KOPT-K1 (cell line): ENCODE measurements around the gene SLC30A7.

ENCODE experiments used
- H3K27ac ChIP-seq: fragments of 200-600 bp; sonication (generic); 2 replicates; pipeline ENCODE4 v1.5.1; 2016; ENCODE audit warnings: antibody characterized with exemption, mild to moderate bottlenecking, low read depth, low read length; ENCODE audit not compliant: poor library complexity, severe bottlenecking
- H3K36me3 ChIP-seq: fragments of 200-600 bp; sonication (generic); 2 replicates; pipeline ENCODE4 v1.5.1; 2017; ENCODE audit warnings: antibody characterized with exemption, mild to moderate bottlenecking, low read length, moderate library complexity; ENCODE audit not compliant: insufficient read depth
- H3K9me3 ChIP-seq: fragments of 200-600 bp; sonication (generic); 2 replicates; pipeline ENCODE4 v1.5.1; 2017; ENCODE audit warnings: antibody characterized with exemption, low read length, mild to moderate bottlenecking; ENCODE audit not compliant: insufficient read depth, poor library complexity, severe bottlenecking

SLC30A7 gene

GRCh38 chr1:101004061-101004460 is 108.2 kb downstream of the SLC30A7 start:
- no peaks in the 10 kb centered on the region for H3K9me3 ChIP-seq
- H3K27ac ChIP-seq, result peak overlapping the region; percentile 45
- H3K36me3 ChIP-seq, result peaks cover 46% of the 10 kb centered on the region

DNA sequence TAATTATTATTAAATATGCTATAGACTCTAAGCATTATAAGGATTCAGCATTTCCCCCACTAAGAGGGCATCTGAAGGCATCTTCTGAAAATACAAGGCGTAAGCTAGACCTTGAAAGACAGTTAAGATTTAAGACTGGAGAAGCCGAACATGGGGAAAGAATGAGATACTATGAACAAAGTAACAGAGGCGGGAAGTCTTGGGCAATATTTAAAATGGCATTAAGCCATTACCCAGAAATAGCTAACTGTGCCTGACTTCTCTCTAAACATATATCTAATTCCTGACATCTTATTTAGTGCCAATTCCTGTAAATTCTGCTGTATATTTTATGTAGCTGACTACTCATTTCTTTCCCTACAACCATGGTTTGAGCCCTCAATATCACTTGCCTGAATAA is 108.8 kb downstream of the SLC30A7 start:
- Histone ChIP-seq H3K27ac (peak overlapping the region; percentile 45), H3K36me3 (peaks cover 46% of the 10 kb centered on the region), H3K9me3 (no peaks in the 10 kb centered on the region)

DNA sequence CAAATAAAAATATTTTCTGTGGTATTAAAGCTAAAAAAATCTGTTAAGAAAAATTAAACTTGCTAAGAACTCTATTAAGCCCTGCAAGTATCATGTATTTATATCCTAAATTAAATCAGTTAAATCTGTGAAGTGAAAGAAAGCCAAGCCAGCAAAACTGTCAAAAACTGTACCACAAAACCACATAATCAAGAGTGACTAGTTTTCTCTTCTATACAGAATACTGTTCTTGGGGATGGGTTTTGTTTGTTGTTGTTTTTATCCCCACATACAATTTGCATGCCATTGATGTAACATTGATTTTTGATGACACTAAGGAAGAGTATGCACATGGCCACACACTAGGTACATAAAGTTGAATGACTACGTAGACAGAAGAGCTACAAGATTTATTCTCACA is 109.3 kb downstream of the SLC30A7 start:
- Histone ChIP-seq H3K27ac (peak overlapping the region; percentile 45), H3K9me3 (no peaks in the 10 kb centered on the region)

GRCh38 chr1:101005871-101006270 is 110.0 kb downstream of the SLC30A7 start:
- no peaks in the 10 kb centered on the region for H3K9me3 ChIP-seq
- H3K27ac ChIP-seq, result peak overlapping the region; percentile 45
- peaks cover 46% of the 10 kb centered on the region for H3K36me3 ChIP-seq

More for the DNA sequence above, 109.3 kb downstream of the SLC30A7 start:
- peaks cover 46% of the 10 kb centered on the region for H3K36me3 ChIP-seq

DNA sequence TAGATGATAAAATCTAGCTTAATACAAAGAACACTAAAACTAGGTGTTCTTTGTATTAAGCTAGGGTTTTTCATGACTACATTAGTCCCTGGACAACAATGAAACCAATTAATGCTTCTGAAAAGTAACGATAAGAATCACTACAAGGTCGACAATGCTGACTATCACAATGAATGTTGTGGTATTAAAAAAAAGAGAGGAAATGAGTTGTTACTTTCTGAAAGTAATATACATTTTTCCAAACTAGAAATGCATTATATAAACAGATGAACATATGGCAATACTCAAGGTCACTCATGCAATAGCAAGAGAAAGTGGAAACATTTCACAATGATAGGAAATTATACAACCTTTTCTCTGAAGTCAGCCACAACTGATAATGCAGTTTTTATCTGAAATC is 110.7 kb downstream of the SLC30A7 start:
- Histone ChIP-seq H3K27ac (peak overlapping the region; percentile 45), H3K36me3 (peaks cover 46% of the 10 kb centered on the region), H3K9me3 (no peaks in the 10 kb centered on the region)

DNA sequence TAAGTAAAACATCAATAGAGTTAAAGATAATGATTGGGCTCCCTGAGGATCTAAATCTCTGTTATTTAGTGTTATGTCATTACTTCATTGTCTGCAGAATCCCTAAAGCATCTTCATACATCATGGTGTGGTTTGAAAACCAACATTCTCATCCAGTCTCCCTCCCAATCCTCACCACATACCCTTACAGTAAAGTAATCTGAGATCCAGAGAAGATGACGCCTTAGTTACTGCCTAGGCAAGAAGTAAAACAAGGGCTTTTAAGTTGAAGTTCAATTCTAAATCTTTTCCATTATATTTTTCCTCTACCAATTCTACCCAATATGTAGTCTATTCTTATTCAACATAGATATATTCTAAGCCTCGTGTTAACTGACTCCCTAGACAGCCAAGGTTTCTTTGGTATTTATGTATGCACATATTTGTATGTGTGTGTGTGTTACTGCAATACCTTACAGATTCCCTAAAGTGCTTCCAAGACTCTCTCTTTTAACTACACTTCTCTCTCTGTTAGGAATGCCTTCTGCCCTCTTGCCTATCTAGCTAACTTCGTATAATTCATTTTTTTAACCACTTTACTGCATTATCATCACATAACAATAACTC is 112.4 kb downstream of the SLC30A7 start:
- Histone ChIP-seq H3K27ac (no peak overlapping the region), H3K36me3 (peaks cover 54% of the 10 kb centered on the region), H3K9me3 (no peaks in the 10 kb centered on the region)

GRCh38 chr1:101013776-101014175 is 117.9 kb downstream of the SLC30A7 start:
- Histone ChIP-seq H3K27ac (peak overlapping the region; percentile 28), H3K36me3 (peaks cover 85% of the 10 kb centered on the region)

GRCh38 chr1:101017448-101017847 is 121.6 kb downstream of the SLC30A7 start:
- H3K36me3 ChIP-seq, result peaks cover 79% of the 10 kb centered on the region
- no peak overlapping the region for H3K27ac ChIP-seq
- peaks cover 4% of the 10 kb centered on the region for H3K9me3 ChIP-seq

More at GRCh38 chr1:101013776-101014175, 117.9 kb downstream of the SLC30A7 start:
- H3K9me3 ChIP-seq, result peaks cover 4% of the 10 kb centered on the region

GRCh38 chr1:101022294-101022693 is 126.4 kb downstream of the SLC30A7 start:
- H3K27ac ChIP-seq, result no peak overlapping the region
- H3K9me3 ChIP-seq, result peaks cover under 1% of the 10 kb centered on the region
- peaks cover 56% of the 10 kb centered on the region for H3K36me3 ChIP-seq

GRCh38 chr1:101025283-101025656 is 129.4 kb downstream of the SLC30A7 start:
- peaks cover 44% of the 10 kb centered on the region for H3K36me3 ChIP-seq
- H3K27ac ChIP-seq, result peak overlapping the region; percentile 95
- H3K9me3 ChIP-seq, result no peaks in the 10 kb centered on the region

GRCh38 chr1:101025657-101026429 is 130.0 kb downstream of the SLC30A7 start, which contains the start of gene DPH5:
Gene DPH5 (minus strand): TSS chr1:101025784. CDS start chr1:101025443, 341 bp downstream.
- Histone ChIP-seq H3K27ac (peak within 1 kb of the TSS; percentile 95), H3K9me3 (peaks cover 2% of the 10 kb centered on the region), H3K36me3 (peaks cover 44% of the 10 kb centered on the region)

DNA sequence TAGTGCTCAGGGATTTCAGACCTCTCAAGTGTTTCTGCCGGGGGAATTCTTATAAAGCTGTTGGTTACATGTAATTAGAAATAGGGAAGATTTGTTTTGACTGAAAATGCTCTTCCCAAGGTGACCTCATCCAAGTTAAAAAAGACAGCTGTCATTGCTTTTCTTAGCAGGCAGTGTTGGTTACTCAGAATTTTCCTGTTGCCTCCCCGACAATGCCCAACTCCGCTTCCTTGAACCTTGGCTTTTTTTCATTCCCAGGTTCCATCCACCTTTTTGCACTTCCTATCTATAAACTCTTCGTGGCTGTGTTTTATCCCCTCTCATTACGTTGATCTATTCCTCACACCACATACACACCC is 130.5 kb downstream of the SLC30A7 start:
- peak overlapping the region; percentile 95 for H3K27ac ChIP-seq
- peaks cover 44% of the 10 kb centered on the region for H3K36me3 ChIP-seq
- H3K9me3 ChIP-seq, result peaks cover 5% of the 10 kb centered on the region

- Histone ChIP-seq H3K9me3 (peaks cover 11% of the 10 kb centered on the region), H3K27ac (peak overlapping the region; percentile 95), H3K36me3 (peaks cover 44% of the 10 kb centered on the region)
Observed at GRCh38 chr1:101027194-101027772, 131.4 kb downstream of the SLC30A7 start.

DNA sequence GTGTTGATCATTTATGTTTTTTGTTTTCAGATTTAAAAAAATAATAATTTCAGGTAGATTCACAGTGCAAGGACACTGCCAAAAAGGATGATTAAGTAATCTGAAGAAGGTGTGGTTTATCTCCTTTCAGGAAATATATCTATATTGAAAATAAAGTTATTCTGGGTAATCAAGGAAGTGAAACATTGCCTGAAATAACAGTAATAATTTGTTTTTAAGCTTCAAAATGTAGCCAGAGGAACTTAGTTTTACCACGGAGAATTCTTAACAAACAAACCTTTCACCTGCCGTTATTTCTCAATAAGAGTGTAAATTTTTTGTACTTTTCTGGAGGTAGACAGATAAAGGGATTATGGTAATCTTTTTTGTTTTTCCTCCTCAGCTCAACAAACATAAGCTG is 132.6 kb downstream of the SLC30A7 start:
- H3K27ac ChIP-seq, result peak overlapping the region; percentile 95
- peaks cover 42% of the 10 kb centered on the region for H3K36me3 ChIP-seq
- peaks cover 19% of the 10 kb centered on the region for H3K9me3 ChIP-seq

DNA sequence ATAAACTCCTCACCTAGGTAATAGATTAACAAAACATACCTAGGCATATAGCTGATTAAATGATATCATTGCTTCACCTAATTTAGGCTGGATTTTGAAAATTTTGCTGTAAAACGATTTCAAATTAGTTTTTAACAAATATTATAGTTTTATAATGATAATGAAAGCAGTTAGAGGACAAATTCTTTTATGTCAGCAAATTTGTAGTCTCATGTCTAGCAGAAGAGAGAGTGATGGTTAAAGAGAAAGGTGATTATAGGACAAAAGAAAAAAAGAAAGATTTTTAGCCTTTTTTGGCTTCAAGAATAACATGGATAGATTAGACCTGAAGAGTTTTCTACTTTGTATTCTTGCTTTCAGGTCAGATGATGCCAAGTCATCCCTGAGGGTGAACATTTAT is 133.3 kb downstream of the SLC30A7 start:
- Histone ChIP-seq H3K9me3 (peaks cover 19% of the 10 kb centered on the region), H3K36me3 (peaks cover 37% of the 10 kb centered on the region), H3K27ac (peak overlapping the region; percentile 95)
